ENCODE measurements around the gene MYLK4. TPM values are rescaled to one million over a fixed set of nuclear protein-coding genes. Genes with fewer than 3 reads are reported as not detected.

MYLK4 gene
- 0.98 TPM for total RNA-seq

GRCh38 chr6:2750832-2751231 lies at the start of gene MYLK4:
MYLK4 (minus strand) TSS chr6:2750922; CDS start chr6:2749294, 1,628 bp downstream.
- intact Hi-C loops (cut with DNase I) = no loop called here
- ATAC-seq = no peak
- DNase-seq (ENCODE audit: low spot score) = no peak

- DNase-seq (ENCODE audit: low spot score) (no peak), ATAC-seq (no peak)
- intact Hi-C loops (cut with DNase I) = no loop called here
Observed at GRCh38 chr6:2799936-2800527, 49.3 kb upstream of the MYLK4 start.

GRCh38 chr6:2798586-2799134 lies 47.9 kb upstream of the MYLK4 start:
- intact Hi-C loops (cut with DNase I) = no loop called here
- no peak for ATAC-seq
- no peak for DNase-seq (ENCODE audit: low spot score)

- intact Hi-C loops (cut with DNase I) = no loop called here
- DNase-seq (ENCODE audit: low spot score) (no peak), ATAC-seq (no peak)
Observed at GRCh38 chr6:2797564-2798031, 46.9 kb upstream of the MYLK4 start.

GRCh38 chr6:2796861-2797260 lies 46.1 kb upstream of the MYLK4 start:
- DNase-seq (ENCODE audit: low spot score) (no peak), ATAC-seq (no peak)
- intact Hi-C loops (cut with DNase I) = no loop called here

DNA sequence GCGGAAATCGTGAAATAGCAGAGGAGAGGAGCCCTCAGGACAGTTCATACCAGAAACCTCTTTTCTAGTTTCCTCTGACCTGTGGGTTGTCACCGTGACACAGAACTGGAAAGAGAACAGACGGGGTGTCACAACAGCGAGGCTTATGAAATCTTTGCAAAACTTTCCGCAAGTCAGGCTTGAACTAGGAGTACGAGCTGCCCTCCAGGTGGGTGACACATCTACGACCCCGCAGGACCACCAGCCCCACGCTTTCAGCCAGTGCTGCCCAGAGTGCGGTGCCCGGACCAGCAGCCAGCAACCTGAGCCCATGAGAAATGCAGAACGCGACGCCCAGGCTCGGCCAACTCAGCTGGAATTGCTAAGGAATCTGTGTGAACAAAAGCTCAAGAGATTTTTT lies 45.2 kb upstream of the MYLK4 start:
- ATAC-seq = no peak
- no peak for DNase-seq (ENCODE audit: low spot score)
- intact Hi-C loops (cut with DNase I) = no loop called here

- intact Hi-C loops (cut with DNase I) = no loop called here
- DNase-seq (ENCODE audit: low spot score) = no peak
- no peak for ATAC-seq
Observed at GRCh38 chr6:2795162-2795561, 44.4 kb upstream of the MYLK4 start.

DNA sequence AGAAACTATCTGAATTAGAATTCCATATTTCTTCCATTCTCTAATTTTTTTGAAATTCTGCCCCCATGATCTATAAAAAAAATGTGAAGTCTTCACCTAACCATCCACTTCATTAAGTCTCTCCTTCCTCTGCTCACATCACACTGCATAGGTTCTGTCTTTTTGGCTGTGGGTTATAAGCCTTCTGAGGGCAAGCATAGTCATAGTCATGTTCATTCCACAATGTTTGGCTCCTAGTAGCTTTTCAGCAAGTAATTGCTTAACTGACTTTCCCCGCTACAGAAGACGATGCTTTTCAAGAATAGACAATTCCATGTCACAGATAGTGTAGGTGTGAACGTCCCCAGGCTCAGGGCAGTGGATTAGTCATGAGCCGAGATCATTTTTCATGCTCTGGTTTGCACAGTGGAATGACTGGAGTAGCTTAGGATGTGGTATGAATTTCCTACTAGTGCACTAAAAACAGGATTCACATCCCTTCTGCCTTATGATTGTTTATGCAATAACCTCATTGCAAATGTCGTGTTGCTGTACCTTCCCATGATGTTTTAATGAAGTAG lies 43.5 kb upstream of the MYLK4 start:
- intact Hi-C loops (cut with DNase I) = no loop called here
- no peak for ATAC-seq

DNA sequence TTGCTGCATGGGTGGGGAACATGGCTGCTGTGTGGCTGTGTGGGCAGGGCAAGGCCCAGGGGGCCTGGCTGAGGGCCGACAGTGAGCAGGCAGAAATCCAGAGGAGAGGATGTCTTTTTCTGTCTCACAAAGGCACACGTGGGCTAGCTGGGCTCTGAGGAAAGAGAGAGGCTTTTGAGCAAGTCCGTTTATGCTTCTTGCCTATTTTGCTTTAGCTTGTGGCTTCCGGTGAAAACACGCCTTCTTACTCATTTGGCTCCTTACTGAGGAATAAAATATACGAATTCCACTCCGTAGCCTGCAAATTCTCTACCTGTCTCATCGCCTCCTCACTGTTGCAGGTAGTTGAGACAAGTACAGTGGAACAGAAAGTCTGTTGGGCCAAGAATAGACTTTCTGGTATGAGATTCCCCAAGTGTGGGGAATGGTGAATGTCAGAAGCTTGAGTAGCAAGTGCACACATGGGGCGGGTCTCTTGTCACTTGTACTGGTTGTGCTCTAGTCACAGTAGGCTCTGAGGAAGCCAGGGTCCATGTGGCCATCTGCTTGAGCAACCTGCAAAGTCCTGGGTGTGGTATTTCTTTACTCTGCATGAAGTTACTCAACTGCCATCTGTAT lies 42.9 kb upstream of the MYLK4 start:
- no peak for ATAC-seq
- DNase-seq (ENCODE audit: low spot score) = no peak
- intact Hi-C loops (cut with DNase I) = no loop called here

More for the DNA sequence above, 43.5 kb upstream of the MYLK4 start:
- no peak for DNase-seq (ENCODE audit: low spot score)

GRCh38 chr6:2792330-2793110 lies 41.8 kb upstream of the MYLK4 start:
- intact Hi-C loops (cut with DNase I) = no loop called here
- ATAC-seq (no peak), DNase-seq (ENCODE audit: low spot score) (no peak)

GRCh38 chr6:2791450-2791974 lies 40.8 kb upstream of the MYLK4 start:
- DNase-seq (ENCODE audit: low spot score) (no peak), ATAC-seq (peak; percentile 32)
- intact Hi-C loops (cut with DNase I) = no loop called here

DNA sequence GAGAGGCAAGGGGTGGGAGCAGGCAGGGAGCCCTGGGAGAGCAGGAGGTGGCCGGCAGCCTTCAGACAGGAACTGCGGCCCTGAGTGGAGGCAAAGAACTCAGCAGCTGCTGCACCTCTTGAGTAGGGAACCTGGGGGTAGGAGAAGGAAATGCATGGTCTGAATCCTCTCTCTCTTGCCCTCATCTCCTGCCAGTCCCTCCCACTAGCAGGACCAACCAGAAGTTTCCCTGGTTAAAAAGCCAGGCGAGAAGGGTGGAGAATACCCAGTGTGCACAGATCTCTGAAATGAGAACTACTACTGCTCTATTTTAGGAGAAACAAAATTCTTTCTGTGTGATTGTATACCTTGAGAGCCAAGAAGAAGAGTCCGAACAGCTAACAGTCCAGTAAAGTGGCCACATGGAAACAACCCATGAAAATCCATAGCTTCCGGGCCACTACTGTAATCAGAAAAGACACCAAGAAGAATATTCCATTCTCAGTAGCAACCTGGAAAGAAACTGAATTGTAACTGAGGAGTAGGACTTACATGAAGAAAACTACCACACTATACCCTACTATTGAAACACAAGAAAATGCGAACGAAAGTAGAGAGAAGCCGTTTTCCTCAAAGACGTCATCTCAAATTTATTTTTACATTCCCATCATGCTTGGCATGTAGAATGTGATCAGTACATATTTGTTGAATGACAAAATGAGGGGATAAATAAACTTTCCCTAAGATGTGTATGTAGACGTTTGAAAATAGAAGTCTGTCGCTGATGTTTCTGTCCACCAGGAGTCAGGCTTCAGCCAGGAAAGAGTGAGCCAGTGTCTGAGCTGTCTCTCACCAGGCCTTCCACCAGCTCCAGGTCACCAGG lies 40.1 kb upstream of the MYLK4 start:
- ATAC-seq = peak; percentile 92
- intact Hi-C loops (cut with DNase I) = no loop called here
- DNase-seq (ENCODE audit: low spot score) = no peak

DNA sequence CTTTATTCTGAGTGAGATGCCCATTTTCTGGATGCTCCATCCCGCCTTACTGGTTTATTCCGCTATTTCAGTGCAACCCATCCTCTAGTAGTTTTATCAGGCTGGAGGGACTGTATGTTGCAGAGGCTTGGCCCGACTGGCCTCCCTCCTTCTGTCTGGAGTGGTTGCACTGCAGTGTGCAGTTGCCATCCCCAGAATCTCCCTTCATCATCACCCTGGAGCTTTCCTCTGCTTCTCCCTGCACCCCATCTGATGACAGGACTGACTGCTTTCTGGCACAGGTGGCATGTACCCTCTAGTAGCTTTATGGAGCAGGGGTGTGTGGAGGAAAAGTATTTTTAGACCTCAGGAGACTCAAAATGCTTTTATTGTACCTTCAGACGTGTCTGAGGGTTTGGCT lies 35.5 kb upstream of the MYLK4 start:
- intact Hi-C loops (cut with DNase I) = loop anchor here (10.0 kb wide), 1 partner anchor 149 kb away; no protein-coding TSS in a partner anchor
- no peak for ATAC-seq
- DNase-seq (ENCODE audit: low spot score) = no peak

GRCh38 chr6:2784930-2785329 lies 34.2 kb upstream of the MYLK4 start:
- intact Hi-C loops (cut with DNase I) = loop anchor here (10.0 kb wide), 1 partner anchor 150 kb away; no protein-coding TSS in a partner anchor
- DNase-seq (ENCODE audit: low spot score) = no peak
- no peak for ATAC-seq

GRCh38 chr6:2784061-2784460 lies 33.3 kb upstream of the MYLK4 start:
- intact Hi-C loops (cut with DNase I) = loop anchor here (10.0 kb wide), 1 partner anchor 151 kb away; no protein-coding TSS in a partner anchor
- no peak for DNase-seq (ENCODE audit: low spot score)
- no peak for ATAC-seq

DNA sequence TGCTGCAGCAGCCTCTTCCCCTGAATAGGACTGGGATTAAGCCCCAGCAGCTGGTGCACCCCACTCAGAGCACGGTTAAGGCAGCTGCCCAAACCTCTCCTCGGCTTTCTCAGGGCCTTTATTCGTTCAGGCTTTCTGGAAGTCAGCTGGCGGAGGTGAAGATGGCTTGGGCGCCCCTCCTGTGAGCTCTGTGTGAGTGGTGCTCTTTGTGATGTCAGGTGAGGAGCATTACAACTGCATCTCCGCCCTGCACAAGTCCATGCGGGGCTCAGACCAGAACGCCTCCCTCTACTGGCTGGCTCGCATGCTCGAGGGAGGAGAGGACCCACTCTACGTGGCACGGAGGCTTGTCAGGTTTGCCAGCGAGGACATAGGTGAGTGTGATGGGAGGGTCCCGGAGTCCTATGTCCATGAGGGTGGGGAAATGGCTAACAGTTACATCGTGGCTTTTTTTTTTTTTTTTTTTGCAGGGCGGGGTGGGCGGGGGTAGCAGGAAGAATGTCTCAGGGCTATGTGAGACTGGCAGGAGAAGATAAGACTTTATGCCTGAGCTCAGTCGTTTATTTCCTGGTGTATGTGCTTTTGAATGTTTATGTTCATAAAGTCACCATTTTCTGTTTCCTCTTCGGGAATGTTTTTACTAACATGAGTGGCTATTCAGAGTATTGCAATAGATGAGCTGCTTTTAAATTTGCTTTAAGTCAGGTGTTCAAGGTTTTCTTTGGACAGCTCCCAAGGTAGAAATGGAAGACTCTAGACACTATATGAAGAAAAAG lies 32.7 kb upstream of the MYLK4 start:
- intact Hi-C loops (cut with DNase I) = loop anchor here (10.0 kb wide), 1 partner anchor 151 kb away; no protein-coding TSS in a partner anchor

GRCh38 chr6:2782825-2783187 lies 32.1 kb upstream of the MYLK4 start:
- DNase-seq (ENCODE audit: low spot score) (no peak), ATAC-seq (peak; percentile 9)
- intact Hi-C loops (cut with DNase I) = loop anchor here (10.0 kb wide), 1 partner anchor 152 kb away; no protein-coding TSS in a partner anchor

More for the DNA sequence above, 32.7 kb upstream of the MYLK4 start:
- DNase-seq (ENCODE audit: low spot score) = no peak
- peak; percentile 38 for ATAC-seq

Data from sciatic nerve (tissue), 2 donors.